Measurements from ENCODE around the gene RALGPS2. TPM values are rescaled to one million over a fixed set of nuclear protein-coding genes. Genes with fewer than 3 reads are reported as not detected.

RALGPS2 gene
- total and polyA plus RNA-seq, 2 of the 13 experiments (the other 11 are each of a cell fraction or from before 2014, with no cell fraction given) = 15.6 to 36.0 TPM

DNA sequence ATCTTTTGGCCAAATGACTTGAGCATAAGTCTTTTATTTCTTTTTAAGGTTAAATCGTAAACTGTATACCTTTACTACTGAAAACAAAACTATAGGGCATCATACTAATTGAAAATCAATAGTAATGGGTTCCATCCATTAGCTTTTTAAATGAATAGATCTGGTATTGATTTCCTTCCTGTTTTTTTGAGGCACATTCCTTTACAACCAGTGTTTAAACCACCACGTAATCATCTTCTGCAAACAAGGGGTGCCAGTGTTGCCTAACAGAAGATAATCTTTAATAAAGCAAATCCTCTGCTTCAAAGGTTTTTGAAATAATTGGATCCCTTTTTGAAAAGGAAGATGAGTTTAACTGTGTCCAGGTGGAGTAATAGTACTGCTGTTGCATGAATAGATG is 194.5 kb downstream of the RALGPS2 start:
- no peak overlapping the region; a peak in 1 of 6 replicates for H3K4me3 ChIP-seq (replicated peaks in 1 of 3; ENCODE audit: insufficient read depth in 1 of 3, low read depth in 2 of 3, low read length in 3 of 3)
- peaks cover 98% of the 10 kb centered on the region for H3K4me1 ChIP-seq (ENCODE audit: insufficient read depth, low read length)
- no TSS peak for BruUV-seq (replicated peaks)
- peak overlapping the region; percentile 65 for H3K27ac ChIP-seq (ENCODE audit: extremely low read length, insufficient read depth, low read length)
- H3K27me3 ChIP-seq (ENCODE audit: control insufficient read depth in 1 of 2, insufficient read depth in 2 of 2, low read length in 2 of 2) = no peaks in the 10 kb centered on the region
- WGBS (ENCODE audit: low lambda C conversion rate) = 0% methylated on average over 2 of the region's 2 CpGs
- no peaks in the 10 kb centered on the region; a peak in 1 of 5 replicates for H3K36me3 ChIP-seq (replicated peaks in 1 of 2; ENCODE audit: control insufficient read depth in 1 of 2, insufficient read depth in 2 of 2, low read length in 2 of 2)
- intact Hi-C loops (cut with micrococcal nuclease; ENCODE audit: unreplicated experiment) (no loop called here), in situ Hi-C loops (cut with HindIII; ENCODE audit: extremely low pct_ligation_motif_present, low pct_unique_long_range_greater_than_20kb) (no loop called here)
- ChIA-PET POLR2A (no interaction called here), CTCF (ENCODE audit: low intra/inter-chr PET ratio, low total read pairs) (no interaction called here)
- H2AFZ ChIP-seq (ENCODE audit: low read length) = no peak overlapping the region
- H4K20me1 ChIP-seq (ENCODE audit: insufficient read depth, low read length) = no peaks in the 10 kb centered on the region
- peak overlapping the region; percentile 24; the same call in 1 of the 2 replicates for H3K9ac ChIP-seq (ENCODE audit: insufficient read depth, low read depth, low read length)
- DNase-seq (ENCODE audit: low spot score) (peak; percentile 83), ATAC-seq (peak; percentile 11; the same call in 2 of the 3 replicates), FAIRE-seq (peak; percentile 60)
- H3K79me2 ChIP-seq (ENCODE audit: insufficient read depth, low read length) = no peaks in the 10 kb centered on the region
- H3K9me3 ChIP-seq (ENCODE audit: low read length) = peaks cover under 1% of the 10 kb centered on the region; the same call in 1 of the 2 replicates
- H3K4me2 ChIP-seq (ENCODE audit: low read depth, low read length) = peak overlapping the region; percentile 54
- TF ChIP-seq ZNF788 (CRISPR knock-in tag; IDR thresholded peaks at IDR 0.05; ENCODE audit: borderline replicate concordance) = no peak
- TF ChIP-seq, protein P1, sequence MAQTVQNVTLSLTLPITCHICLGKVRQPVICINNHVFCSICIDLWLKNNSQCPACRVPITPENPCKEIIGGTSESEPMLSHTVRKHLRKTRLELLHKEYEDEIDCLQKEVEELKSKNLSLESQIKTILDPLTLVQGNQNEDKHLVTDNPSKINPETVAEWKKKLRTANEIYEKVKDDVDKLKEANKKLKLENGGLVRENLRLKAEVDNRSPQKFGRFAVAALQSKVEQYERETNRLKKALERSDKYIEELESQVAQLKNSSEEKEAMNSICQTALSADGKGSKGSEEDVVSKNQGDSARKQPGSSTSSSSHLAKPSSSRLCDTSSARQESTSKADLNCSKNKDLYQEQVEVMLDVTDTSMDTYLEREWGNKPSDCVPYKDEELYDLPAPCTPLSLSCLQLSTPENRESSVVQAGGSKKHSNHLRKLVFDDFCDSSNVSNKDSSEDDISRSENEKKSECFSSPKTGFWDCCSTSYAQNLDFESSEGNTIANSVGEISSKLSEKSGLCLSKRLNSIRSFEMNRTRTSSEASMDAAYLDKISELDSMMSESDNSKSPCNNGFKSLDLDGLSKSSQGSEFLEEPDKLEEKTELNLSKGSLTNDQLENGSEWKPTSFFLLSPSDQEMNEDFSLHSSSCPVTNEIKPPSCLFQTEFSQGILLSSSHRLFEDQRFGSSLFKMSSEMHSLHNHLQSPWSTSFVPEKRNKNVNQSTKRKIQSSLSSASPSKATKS (CRISPR knock-in tag; IDR thresholded peaks at IDR 0.05) = no peak
- TF ChIP-seq ZBTB38 (CRISPR knock-in tag; IDR thresholded peaks at IDR 0.05) = no peak
- no peak for TF ChIP-seq NBN (conservative IDR thresholded peaks at IDR 0.05)
- no peak for TF ChIP-seq ZBTB20 (CRISPR knock-in tag; IDR thresholded peaks at IDR 0.05; ENCODE audit: borderline replicate concordance, low read depth)
- peak; percentile 68 for TF ChIP-seq GFI1 (CRISPR knock-in tag; IDR thresholded peaks at IDR 0.05; ENCODE audit: borderline replicate concordance)
- 0 out of 2 replicates have a peak, but pooled peaks have one; percentile 39 for TF ChIP-seq DMAP1 (CRISPR knock-in tag; IDR thresholded peaks at IDR 0.05)
- no peak for TF ChIP-seq POLR2G (IDR thresholded peaks at IDR 0.05; ENCODE audit: low read depth, low read length)
- TF ChIP-seq RFX5 (IDR thresholded peaks at IDR 0.05; ENCODE audit: low read depth, low read length) = no peak
- no peak for TF ChIP-seq ARHGAP35 (CRISPR knock-in tag; IDR thresholded peaks at IDR 0.05; ENCODE audit: borderline replicate concordance)
- TF ChIP-seq, protein P2, sequence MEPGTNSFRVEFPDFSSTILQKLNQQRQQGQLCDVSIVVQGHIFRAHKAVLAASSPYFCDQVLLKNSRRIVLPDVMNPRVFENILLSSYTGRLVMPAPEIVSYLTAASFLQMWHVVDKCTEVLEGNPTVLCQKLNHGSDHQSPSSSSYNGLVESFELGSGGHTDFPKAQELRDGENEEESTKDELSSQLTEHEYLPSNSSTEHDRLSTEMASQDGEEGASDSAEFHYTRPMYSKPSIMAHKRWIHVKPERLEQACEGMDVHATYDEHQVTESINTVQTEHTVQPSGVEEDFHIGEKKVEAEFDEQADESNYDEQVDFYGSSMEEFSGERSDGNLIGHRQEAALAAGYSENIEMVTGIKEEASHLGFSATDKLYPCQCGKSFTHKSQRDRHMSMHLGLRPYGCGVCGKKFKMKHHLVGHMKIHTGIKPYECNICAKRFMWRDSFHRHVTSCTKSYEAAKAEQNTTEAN (CRISPR knock-in tag; conservative IDR thresholded peaks at IDR 0.05) = no peak
- TF ChIP-seq, protein P3, sequence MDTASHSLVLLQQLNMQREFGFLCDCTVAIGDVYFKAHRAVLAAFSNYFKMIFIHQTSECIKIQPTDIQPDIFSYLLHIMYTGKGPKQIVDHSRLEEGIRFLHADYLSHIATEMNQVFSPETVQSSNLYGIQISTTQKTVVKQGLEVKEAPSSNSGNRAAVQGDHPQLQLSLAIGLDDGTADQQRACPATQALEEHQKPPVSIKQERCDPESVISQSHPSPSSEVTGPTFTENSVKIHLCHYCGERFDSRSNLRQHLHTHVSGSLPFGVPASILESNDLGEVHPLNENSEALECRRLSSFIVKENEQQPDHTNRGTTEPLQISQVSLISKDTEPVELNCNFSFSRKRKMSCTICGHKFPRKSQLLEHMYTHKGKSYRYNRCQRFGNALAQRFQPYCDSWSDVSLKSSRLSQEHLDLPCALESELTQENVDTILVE (CRISPR knock-in tag; IDR thresholded peaks at IDR 0.05) = no peak; the same call in none of the 2 replicates
- no peak for TF ChIP-seq ZFP36 (IDR thresholded peaks at IDR 0.05; ENCODE audit: borderline replicate concordance, low read depth, low read length, partially characterized antibody)
- no peak for TF ChIP-seq ATAD3A (CRISPR knock-in tag; IDR thresholded peaks at IDR 0.05)
- TF ChIP-seq ADNP (CRISPR knock-in tag; IDR thresholded peaks at IDR 0.05) = no peak
- no peak for TF ChIP-seq ZNF260 (CRISPR knock-in tag; IDR thresholded peaks at IDR 0.05; ENCODE audit: borderline replicate concordance, low read depth)
- TF ChIP-seq HNRNPL (IDR thresholded peaks at IDR 0.05; ENCODE audit: low read depth, low read length) = no peak
- no peak for TF ChIP-seq ZC3H13 (CRISPR knock-in tag; IDR thresholded peaks at IDR 0.05)
- TF ChIP-seq EED (CRISPR knock-in tag; IDR thresholded peaks at IDR 0.05) = no peak
- TF ChIP-seq NR2F6 (IDR thresholded peaks at IDR 0.05) = peak; percentile 74
- TF ChIP-seq NR2F6 (CRISPR knock-in tag; IDR thresholded peaks at IDR 0.05) = peak; percentile 28; the same call in 1 of the 2 replicates

All from HepG2 (cell line).